Measurements from ENCODE around the gene CGNL1.

The CGNL1 gene

DNA sequence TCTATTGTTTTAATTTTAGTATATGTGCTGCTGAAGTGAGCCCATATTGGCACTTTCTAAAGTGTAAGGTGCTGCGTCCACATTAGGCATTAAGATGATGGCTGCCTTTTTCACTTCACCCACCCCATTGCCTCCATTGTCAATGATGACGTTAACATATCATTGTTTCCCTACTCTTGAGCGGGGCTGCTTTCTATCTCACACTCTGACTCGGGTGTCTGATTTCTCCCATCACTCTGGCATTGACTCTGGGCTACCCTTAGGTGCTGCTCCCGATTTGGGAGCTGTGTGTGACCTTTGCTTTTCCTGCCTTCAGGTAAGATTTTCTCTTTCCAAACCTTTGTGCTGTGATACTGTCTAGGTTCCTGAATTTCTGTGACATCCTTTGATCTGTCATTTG lies 28.8 kb downstream of the CGNL1 start:
- TF ChIP-seq, protein P1, sequence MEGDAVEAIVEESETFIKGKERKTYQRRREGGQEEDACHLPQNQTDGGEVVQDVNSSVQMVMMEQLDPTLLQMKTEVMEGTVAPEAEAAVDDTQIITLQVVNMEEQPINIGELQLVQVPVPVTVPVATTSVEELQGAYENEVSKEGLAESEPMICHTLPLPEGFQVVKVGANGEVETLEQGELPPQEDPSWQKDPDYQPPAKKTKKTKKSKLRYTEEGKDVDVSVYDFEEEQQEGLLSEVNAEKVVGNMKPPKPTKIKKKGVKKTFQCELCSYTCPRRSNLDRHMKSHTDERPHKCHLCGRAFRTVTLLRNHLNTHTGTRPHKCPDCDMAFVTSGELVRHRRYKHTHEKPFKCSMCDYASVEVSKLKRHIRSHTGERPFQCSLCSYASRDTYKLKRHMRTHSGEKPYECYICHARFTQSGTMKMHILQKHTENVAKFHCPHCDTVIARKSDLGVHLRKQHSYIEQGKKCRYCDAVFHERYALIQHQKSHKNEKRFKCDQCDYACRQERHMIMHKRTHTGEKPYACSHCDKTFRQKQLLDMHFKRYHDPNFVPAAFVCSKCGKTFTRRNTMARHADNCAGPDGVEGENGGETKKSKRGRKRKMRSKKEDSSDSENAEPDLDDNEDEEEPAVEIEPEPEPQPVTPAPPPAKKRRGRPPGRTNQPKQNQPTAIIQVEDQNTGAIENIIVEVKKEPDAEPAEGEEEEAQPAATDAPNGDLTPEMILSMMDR (IDR thresholded peaks at IDR 0.05; ENCODE audit: extremely low read depth, missing control alignments): no peak
- no peak for DNase-seq (ENCODE audit: low spot score)

DNA sequence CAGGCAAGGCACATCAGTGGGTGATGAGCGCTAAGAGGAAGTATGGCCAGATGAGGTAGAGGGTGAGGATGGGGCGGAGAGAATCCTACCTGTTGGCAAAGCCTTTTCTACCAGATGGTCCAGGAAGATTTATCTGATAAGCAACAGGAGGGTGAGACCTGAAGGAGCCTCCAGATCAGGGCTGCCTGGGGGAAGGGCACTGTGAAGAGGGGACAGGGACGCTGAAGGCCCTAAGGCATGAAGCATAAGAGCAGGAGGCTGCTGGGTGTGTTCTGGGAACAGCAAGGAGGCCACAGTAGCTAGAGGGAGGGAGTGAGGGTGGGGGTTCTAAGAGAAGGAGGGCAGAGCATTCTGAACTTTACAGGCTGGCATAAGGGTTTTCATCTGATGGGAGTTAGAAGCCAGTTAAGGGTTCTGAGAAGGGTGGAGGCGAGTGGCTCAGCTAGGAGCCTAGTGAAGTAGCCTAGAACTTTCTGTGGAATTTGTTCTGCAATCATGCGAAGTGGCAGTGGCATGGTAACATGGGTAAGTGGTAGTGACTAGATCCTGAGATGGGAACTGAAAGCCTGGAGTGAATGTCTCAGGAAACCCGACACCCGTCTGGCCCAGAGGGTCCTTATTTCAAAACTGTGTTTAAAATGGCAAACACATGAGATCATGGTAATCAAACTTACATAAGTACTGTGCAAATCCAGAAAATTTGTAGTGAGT lies 29.9 kb downstream of the CGNL1 start:
- DNase-seq (ENCODE audit: low spot score): no peak
- TF ChIP-seq, protein P1 (IDR thresholded peaks at IDR 0.05; ENCODE audit: extremely low read depth, missing control alignments): no peak

DNA sequence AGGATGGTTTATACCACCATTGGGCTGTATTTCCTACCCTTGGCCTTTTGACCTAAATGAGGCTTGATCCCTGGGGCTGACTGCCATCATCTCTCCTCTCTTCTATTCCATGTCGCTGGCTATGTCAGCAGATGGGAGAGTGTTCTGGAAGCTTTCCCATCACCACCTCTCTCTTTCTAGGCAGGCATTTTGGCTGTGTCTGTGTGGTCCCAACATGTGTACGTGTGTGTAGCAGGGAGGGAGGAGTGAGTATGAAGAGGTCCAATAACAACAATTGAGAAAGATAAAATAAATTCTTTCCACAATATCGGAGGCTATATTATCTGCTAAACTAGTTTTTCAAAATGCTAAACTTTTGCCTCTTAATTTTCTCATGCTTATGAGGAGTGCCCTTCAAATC lies 34.1 kb downstream of the CGNL1 start:
- no peak for DNase-seq (ENCODE audit: low spot score)
- TF ChIP-seq, protein P1 (IDR thresholded peaks at IDR 0.05; ENCODE audit: extremely low read depth, missing control alignments): no peak

DNA sequence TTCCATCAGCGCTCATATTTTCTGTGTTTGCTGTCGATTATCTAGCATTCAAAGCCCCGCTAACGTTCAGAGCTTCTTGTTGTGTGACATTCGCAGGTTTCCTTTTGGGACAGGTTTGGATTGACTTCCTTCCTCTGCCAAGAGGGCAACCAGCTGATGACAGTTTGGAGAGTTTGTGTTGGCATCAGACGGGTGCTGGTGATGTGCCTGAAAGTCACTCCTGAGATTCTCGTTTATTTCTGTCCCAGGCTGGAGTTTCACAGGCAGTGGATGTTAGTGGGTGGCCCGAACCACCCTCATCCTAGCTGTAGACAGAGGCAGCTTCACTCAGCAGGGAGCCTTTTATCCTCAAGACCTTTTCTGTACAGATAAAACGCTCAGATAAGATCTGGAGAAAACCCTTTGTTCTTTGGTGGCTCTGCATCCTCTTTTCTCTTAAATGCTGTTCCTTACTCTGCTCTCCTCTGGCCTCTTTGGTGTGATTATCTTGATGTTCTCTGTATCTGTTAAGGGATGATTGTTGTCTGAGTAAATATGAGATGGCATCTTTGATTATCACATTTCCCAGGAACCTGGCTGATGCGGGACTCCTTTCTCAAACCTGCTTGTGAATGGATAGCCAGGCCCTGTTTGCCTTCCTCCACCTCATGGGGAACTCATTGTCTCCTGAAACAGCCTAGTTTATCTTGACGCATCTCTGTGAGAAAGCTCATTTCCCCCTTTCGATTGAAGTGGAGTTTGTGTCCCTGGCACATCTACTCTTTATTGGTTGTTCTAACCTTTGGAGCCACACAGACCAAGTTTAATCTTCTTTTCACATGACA lies 35.9 kb downstream of the CGNL1 start:
- DNase-seq (ENCODE audit: low spot score): no peak
- TF ChIP-seq, protein P1 (IDR thresholded peaks at IDR 0.05; ENCODE audit: extremely low read depth, missing control alignments): no peak

DNA sequence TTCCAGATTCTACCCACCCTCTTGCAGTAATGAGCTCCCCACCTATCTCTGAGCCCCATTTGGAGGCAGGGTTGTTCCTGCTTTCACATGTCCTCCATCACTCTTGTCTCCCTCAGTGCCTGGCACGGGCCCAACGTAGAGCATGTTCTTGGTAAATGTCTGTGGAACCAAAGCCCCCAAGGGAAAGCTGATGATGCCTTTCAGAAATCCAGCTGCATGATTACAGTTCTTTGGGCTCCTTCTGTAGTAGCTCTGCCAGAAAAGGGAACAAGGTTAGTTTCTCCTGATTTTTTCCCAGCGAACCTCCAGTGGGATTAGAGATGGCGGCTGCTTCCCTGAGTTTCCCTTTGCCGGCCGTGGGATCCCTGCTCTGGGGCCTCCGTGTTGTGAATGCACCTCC lies 39.3 kb downstream of the CGNL1 start:
- DNase-seq (ENCODE audit: low spot score): no peak
- TF ChIP-seq, protein P1 (IDR thresholded peaks at IDR 0.05; ENCODE audit: extremely low read depth, missing control alignments): no peak

DNA sequence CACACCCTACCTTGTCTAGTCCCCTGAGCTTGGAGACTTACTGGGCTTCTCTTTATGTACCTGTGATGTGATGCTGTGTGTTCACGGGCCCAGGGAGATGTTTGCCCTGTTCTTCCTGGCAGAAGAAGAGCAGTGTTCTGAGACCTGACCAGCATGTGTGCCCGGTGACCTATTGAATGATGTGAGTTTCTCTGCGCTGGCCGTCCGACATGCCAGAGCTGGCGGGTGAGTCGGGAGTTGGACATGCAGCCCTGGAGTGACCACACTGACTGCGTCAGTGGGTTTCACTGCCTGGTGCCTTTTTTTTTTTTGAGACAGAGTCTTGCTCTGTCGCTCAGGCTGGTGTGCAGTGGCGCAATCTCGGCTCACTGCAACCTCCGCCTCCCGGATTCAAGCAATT lies 42.3 kb downstream of the CGNL1 start:
- DNase-seq (ENCODE audit: low spot score): no peak

DNA sequence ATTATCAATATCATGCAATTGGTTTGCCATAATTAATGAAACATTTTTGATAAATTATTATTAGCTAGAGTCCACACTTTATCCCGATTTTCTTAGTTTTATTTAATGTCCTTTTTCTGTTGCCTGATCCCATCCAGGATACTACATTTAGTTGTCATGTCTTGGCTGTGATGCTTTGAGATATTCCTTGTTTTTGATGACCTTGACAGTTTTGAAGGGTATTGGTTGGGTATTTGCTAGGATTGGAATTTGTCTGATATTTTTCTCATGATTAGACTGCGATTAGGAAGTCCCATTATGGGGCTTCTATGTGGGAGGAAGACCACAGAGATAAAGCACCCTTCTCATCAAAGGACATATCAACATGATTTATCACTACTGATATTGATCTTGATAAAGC lies 43.0 kb downstream of the CGNL1 start:
- DNase-seq (ENCODE audit: low spot score): no peak
- TF ChIP-seq, protein P1 (IDR thresholded peaks at IDR 0.05; ENCODE audit: extremely low read depth, missing control alignments): no peak

More for the DNA sequence above, 42.3 kb downstream of the CGNL1 start:
- TF ChIP-seq, protein P1 (IDR thresholded peaks at IDR 0.05; ENCODE audit: extremely low read depth, missing control alignments): no peak
